Anterior cingulate cortex (tissue), 58 donors: ENCODE data around the gene NXPE3.
A peak's percentile ranks its signal among the peaks of the same experiment; 100 is the strongest.

ENCODE experiments used
- DNase-seq, 58 donors: peaks; one replicate each; lab custom pipeline; 2025; lab: John Stamatoyannopoulos, UW

NXPE3 gene

DNA sequence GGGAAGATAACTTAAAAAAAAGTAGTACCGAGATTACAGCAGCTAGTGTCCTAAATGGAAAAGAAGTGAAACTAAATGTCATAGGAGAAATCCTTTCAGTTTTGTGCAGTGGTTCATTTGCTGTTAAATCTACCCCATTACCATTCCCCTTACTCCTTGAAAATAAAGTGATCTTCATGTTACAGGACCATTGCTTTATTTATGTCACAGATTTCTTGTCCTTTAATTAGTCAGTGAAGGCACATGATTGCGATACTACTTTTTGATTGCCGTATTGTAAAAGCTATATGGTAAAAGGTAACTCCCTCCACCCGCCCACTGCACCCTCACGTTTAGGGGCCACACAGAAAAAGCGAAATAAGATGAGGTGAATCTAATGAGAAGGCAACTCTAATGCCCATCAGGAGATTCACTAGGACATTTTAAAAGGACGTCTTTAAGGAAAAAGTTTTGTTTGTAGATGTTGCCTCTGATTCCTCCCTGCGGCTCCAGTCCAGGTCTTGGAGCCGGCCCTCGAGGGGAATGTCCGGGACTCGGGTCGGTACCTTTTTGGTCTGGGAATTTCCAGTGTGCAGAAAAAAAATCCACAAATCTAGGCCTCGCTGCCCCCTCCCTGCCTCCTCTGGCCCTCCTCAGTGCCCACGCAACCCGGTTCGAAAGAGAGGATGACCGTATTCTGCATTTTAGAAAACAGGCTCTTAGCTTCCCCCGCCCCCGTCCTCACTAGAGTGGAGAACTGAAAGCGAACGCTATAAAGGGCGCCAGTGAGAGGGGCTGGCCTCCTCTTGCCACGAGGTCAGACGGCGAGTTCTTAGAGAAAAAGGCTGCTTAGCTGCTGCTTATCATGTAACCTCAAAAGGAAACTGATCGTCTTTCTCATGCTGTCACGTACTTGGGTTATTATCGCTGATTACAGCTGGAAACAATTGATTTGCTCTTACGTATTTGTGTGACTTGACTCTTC lies 48.5 kb downstream of the NXPE3 start:
- DNase-seq: peak in 49 of 58 donors; percentile 3 to 66 (median 38)

DNA sequence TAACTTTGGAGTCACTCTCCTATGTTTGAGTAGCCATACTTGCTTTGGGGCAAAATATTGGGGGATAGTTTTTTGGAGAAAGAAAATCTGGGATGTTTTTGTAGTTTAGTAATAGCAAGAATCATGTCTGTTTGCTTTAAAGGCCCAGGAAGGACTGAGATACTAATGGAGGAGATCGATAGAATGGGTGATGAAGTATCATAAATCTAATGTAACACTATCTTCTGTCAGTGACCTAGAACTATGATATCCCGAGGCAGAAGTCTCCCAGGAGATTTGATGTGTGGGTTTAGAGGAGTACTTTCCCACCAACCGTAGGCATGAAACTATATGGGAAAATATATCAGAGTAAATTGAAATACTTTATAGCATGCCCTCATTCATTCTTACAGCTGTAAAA lies 49.3 kb downstream of the NXPE3 start:
- DNase-seq: no peak

DNA sequence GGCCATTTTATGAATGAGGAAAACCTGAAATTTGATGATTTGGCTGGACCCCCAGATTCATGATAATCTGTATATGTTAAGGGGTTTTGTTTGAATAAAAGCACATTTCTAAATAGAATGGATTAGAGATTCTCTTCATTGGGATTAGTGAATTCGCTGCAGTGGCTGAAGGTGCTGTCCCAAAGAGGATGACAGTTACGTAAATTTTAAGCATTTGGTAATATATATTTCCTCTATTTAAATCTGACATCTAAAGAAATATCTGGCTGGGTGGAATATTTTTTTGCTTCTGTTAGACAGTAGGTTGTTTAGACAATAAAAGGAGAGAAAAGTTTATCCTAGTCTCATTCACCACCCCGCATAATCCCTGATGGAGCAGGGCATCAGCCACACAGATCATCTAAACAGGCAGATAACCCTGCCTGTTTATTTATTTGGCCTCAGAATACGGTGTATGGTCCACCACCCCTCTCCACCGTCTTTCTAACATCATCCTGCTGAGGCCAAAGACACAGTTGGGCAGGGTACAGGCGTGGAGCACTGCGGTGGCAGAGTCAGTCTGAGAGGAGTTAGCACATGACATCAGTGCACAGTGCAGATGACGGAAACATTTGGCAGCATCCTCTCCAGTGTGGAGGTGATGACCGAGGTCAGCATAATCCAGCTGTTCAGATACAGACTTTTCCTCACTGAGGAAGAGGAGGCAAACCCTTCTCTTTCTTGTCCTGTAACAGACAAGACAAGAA lies 49.9 kb downstream of the NXPE3 start:
- DNase-seq: peak in 18 of 58 donors; percentile 1 to 59 (median 12)

DNA sequence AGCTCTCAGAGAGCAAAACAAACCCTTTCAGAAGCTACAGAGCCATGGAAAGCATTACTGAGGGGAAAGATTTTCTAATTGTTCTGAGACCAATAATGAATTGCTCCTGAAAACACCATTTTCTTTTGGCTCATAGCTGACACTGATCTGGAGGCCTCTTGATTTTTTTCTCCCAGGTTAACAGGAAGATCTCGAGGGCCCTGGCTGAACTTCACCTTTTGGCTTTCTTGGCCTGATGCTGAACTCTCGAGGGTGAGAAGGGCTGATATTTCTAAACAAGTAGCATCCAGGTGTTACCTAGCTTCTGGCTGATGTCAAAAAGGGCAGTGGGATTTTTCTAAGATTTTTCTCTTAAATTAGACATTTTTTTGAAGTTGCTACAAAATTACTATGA lies 50.4 kb downstream of the NXPE3 start:
- no peak for DNase-seq

DNA sequence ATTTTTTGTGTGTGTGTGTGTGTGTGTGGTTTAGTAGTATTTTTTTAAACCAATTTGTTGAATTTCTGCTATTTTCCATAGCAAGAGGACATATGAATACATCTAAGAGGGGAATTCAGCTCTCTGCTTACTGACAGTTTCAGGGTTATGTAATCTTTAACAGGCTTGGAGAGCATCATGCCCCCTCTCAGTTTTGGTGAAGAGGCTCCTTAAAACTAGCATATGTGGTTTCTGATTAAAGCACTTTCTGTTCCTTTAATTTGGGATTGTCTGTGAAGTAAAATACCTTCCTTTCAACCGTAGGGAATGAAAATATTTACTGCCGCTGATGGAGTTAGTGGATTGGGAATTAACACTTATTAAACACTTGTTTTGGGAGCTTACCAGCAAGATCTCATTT lies 50.9 kb downstream of the NXPE3 start:
- DNase-seq: no peak

DNA sequence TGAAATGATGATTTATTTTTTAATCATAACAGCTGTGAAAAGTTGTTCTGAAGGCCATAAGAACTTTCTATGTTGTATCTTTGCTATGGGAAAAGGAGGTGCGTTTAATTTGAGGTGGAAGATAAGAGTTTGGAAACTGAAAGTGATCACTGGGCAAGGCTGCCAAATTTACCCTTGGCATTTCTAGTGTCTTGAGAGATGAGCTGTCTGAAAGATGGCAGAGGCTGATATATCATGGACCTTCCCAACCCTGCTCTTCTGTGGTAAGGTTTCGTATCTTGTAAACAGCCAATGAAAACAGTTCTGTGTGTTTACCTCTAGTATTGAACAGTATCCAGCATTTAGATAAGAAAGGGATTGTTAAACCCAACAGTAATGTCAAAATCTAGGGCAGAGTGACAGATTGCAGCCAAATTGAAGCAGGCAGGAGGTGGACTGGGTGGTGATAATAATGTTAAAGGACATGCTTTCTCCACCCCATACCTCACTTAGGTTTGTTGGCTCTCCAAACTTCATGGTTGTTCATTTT lies 54.5 kb downstream of the NXPE3 start:
- no peak for DNase-seq

DNA sequence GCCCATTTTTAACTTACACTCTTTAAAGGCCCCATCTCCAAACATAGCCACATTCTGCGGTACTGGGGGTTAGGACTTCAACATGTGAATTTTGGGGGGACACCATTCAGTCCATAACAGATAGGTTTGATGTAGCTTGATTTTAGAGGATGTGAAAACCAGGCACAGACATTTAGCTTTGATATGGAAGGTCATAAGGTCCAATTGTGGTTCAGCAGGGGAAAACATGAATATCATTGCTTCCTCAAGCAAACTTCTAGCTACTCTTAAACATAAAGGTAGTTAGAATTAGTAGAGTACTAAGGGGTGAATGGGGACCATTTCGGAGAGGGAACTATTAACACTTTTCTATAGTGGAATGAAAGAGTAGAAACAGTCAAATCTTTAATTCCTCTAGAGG lies 56.7 kb downstream of the NXPE3 start:
- DNase-seq: no peak

DNA sequence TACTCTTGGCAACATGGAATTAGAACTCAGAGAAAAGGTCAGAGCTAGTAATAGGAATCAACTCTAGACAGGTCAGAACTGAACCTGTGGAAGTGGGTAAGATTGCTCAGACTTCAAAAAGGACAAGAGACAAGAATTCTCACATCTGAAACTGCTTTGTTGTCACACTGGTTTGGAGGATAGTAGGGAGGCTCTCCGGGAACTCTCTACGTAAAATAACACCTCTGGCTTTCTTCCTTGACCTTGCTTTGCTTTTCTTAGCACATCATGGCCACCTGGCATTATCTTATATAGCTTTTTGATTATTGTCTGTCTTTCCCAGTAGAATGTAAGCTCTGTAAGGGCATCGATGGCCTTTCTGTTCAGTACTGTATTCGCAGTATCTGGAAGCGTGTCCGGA lies 57.1 kb downstream of the NXPE3 start:
- DNase-seq: no peak

DNA sequence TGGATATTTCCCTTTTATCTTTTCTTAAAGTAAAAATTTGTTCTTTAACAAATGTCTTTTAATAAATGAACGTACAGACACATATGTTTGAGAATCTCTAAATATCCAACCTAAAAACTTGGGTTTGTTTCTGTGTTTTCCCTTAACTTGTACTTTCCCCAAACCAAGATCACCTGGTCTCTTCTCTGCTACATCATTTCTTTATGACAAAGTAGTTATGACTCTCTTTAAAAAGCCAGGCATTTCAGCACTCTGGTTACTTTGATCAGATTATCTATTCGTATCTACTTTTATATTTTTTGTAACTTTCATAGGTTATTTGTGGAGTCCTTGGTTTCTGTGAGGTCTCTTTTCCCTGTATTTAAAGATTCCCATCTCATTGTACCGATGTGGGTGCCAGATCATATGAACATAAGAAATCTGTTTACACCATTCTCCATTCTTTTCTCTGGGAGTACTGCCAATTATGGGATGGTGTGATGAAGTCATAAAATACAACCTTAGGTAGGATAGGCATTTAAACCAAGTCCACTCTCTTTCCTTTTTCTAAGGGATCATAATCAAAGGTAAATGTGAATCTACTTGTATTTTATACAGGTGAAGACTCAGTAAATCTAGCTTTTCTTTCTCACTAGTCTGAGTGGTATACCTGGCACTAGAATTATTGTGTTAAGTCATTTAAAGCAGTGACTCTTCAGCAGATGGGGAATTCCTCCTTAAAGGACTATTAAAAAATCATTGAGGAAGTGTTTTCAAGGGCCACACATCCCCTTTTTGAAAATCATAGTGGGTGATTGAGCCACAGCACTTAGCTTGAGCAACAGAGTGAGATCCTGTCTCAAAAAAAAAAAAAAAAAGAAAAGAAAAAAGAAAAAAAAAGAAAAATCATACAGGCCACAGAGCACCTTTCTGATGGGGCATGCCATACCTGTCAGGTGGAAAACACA lies 57.9 kb downstream of the NXPE3 start:
- DNase-seq: peak in 1 of 58 donors; percentile 14

DNA sequence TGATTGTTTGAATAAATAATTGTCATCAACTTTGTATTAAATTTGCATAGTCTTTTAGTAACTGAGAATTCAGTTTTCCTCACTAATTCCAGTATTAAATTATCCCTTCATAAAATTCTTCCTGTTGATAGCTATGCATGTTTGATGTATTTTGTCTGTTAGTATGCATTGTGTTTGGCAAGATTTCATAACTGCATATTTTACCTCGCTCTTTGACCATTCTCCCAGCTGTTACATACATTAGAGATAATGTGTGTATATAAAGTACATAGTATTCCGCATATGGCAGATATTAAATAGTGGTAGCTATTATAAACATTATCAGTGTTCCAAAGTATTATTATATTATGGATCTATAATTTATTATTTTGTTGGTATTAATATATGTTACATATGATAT lies 59.7 kb downstream of the NXPE3 start:
- DNase-seq: no peak

DNA sequence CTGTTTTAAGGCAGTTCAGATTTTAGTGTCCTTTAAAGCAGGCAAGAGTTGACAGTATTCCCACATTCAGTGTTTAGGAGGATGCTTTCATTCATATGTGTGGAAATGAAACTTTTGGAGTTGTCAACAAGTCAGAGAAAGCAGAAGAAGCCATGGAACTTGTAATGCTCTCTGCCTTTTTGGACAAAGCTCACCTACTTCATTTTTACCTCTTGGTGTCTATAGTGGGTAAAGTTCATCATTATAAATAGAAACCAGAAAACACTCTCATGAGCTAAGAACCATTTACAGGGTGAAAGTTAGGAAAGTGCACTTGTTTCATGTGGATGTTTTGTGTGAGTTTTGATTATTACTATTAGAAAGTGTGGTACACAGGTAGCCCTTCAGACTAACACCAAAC lies 61.1 kb downstream of the NXPE3 start:
- no peak for DNase-seq

DNA sequence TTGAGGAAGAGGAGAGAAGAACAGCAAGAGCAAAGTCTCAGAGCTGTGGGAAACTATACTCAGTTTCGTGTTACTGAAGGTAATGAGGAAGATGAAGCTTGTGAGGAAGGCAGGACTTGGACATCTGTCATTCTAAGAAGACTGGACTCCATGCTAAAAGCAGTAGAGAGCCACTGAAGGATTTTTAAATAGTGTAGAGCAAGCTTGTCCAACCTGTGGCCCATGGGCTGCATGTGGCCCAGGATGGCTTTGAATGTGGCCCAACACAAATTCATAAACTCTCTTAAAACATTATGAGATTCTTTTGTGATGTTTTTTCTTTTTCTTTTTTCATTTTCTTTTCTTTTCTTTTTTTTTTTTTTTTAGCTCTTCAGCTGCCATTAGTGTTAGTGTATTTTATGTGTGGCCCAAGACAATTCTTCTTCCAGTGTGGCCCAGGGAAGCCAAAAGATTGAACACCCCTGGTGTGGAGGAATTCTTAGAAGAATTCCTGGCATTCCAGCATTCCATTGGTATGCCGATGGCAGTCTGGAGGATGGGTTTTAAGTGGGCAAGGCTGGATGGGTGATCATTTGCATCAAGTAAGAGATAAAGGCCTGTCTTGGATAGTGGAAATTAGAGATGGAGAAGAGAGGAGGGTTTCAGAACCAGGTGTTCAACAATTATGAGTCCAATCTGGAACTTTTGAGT lies 63.4 kb downstream of the NXPE3 start:
- no peak for DNase-seq

DNA sequence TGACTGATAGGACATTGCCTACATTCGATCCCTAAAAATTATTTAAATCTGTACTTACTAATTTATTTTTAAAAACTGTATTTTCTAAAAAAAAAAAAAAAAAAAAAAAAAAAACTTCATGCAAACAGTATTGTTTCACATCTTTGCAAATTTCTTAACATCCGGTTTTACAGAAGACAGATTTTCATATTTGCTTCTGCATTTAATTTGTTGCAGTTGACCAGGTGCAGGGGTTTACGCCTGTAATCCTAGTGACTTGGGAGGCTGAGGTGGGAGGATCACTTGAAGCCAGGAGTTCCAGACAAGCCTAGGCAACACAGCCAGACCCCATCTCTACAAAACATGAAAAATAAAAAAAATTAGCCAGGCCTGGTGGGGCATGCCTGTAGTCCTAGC lies 63.9 kb downstream of the NXPE3 start:
- no peak for DNase-seq

DNA sequence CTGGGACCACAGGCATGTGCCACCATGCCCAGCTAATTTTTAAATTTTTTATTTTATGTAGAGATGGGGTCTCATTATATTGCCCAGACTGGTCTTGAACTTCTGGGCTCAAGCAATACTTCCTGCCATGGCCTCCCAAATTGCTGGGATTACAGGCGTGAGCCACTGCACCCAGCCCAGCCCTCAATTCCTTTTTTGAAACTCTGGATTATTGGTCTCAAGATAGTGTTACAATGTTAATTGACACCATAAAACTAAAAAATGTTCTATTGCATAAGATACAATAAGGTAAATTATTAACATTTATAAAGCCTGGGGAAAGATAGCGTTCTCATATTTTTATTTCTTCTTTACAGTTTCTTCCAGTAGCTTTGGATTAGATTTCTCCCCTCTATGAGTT lies 66.4 kb downstream of the NXPE3 start:
- no peak for DNase-seq

DNA sequence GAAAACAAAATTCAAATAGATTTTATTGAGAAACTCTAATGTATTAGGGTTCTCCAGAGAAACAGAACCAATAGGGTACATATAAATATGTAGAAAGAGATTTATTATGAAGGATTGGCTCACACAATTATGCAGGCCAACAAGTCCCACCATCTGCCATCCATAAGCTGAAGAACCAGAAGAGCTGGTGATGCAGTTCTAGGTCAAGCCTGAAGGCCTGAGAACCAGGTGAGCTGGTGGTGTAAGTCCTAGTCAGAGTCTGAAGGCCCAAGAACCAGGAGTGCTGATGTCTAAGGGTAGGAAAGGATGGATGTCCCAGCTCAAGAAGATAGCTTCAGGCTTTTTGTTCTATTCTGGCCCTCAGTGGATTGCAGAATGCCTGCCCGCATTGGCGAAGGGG lies 67.7 kb downstream of the NXPE3 start:
- no peak for DNase-seq

DNA sequence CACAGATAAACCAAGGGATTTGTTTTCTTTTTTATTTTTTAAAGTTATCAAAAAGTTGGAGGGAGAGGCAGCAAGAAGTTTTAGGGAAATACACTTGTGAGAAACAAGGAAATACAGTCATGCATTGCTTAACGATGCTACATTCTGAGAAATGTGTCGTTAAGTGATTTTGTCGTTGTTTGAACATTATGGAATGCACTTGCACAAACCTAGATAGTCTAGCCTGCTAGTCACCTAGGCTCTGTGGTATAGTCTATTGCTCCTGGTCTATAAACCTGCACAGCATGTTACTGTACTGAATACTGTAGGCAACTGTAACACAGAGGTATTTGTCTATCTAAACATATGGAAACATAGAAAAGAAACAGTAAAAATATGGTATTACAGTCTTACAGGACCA lies 68.3 kb downstream of the NXPE3 start:
- DNase-seq: no peak

DNA sequence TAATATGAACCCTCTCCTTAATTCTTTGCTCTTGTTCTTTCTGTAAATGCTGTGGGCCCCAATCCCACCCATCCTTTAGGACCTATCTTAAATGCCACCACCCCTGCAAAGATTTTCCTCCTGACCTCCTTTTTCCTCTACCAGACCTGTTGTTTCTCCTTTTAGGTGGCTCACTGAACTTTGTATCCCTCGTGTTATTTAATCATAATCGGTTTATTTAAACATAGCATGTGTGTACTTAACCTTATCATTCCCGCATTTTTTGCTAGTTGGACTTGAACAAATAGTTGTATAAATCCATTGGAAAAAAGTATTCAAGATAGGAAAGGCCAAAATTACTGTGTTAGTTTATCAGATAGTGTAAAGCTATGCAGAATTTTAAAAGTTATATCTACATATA lies 69.3 kb downstream of the NXPE3 start:
- no peak for DNase-seq

DNA sequence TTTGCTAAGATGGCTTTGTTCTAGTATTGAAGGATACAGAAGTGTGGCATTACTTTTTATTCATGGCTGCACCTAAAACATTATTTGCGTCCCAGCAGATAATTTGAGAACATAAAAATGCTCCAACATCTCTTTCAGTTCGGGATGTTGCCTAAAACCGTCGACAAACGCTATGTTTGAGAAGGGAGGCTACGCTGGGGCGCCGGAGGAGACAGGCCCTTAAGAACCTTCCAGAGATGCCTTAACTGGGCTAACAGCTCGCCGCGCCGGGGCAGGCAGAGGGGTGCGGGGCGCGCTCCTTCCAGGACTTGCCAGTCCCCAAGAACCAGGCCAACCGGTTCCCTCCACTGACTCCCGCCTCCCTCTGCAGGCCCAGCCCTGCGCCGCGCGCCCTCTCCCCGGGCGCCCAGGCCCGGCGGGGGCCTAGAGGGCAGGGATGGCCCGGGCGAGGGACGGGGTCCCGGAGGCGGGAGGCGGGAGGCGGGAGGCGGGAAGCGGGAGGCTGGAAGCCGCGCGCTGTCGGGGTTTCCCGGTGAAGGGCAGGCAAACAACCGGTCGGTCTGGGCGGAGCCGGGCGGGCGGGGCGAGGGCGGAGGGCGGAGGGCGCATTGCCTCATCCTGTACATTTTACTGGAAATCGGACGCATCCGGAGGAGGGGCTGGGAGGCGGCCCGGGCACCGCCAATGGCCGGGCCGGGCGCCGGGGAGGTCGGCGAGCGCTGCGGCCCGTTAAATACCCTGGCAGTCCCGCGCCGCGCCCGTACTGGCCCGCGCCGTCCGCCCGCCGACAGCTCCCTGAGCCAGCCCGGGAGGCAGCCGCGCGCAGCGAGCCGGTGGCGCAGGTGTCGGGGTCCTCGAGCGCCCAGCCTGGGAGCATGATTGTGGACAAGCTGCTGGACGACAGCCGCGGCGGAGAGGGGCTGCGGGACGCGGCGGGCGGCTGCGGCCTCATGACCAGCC lies 70.0 kb downstream of the NXPE3 start, which contains the start of gene NFKBIZ:
NFKBIZ (plus strand) TSS at position 761 of the 960 bp plus-strand sequence; CDS start at position 876, 115 bp downstream.
- DNase-seq: peak; percentile 24 to 94 (median 83)
